ELF-1 (cell line): Measurements from ENCODE around the gene LGALS9.

Experiments used
- DNase-seq: peaks from one replicate; pipeline ENCODE4 v3.0.0-alpha.2; 2016; ENCODE audit warnings: low read depth, low spot score

Gene LGALS9

GRCh38 chr17:27630607-27631410 is at the start of gene LGALS9:
Gene LGALS9, plus strand, starts transcription at chr17:27631188. Its CDS starts 78 bp downstream, at chr17:27631266.
- DNase-seq = peak; percentile 28

GRCh38 chr17:27582696-27583095 is 48.3 kb upstream of the LGALS9 start:
- no peak for DNase-seq

GRCh38 chr17:27585153-27585681 is 45.8 kb upstream of the LGALS9 start:
- no peak for DNase-seq

GRCh38 chr17:27585792-27586191 is 45.2 kb upstream of the LGALS9 start:
- DNase-seq = no peak

GRCh38 chr17:27586203-27586721 is 44.7 kb upstream of the LGALS9 start:
- DNase-seq = no peak

GRCh38 chr17:27588354-27588753 is 42.6 kb upstream of the LGALS9 start:
- DNase-seq = no peak

- DNase-seq = no peak
These were observed 40.1 kb upstream of the LGALS9 start for GRCh38 chr17:27590864-27591263.

- DNase-seq = no peak
These were observed 39.0 kb upstream of the LGALS9 start for GRCh38 chr17:27591986-27592385.

GRCh38 chr17:27593232-27593856 is 37.6 kb upstream of the LGALS9 start:
- no peak for DNase-seq

- DNase-seq = no peak
These were observed 37.1 kb upstream of the LGALS9 start for GRCh38 chr17:27593857-27594255.

- DNase-seq = no peak
These were observed 35.8 kb upstream of the LGALS9 start for GRCh38 chr17:27595208-27595607.

- DNase-seq = no peak
These were observed 34.9 kb upstream of the LGALS9 start for GRCh38 chr17:27596096-27596495.

- no peak for DNase-seq
These were observed 34.3 kb upstream of the LGALS9 start for GRCh38 chr17:27596566-27597187.

- DNase-seq = no peak
These were observed 33.8 kb upstream of the LGALS9 start for GRCh38 chr17:27597188-27597580.

- DNase-seq = no peak
These were observed 33.1 kb upstream of the LGALS9 start for GRCh38 chr17:27597783-27598320.

GRCh38 chr17:27598337-27599050 is 32.5 kb upstream of the LGALS9 start:
- DNase-seq = no peak

- no peak for DNase-seq
These were observed 30.5 kb upstream of the LGALS9 start for GRCh38 chr17:27600471-27600870.

GRCh38 chr17:27601069-27601974 is 29.7 kb upstream of the LGALS9 start:
- DNase-seq = peak; percentile 77

- DNase-seq = no peak
These were observed 29.0 kb upstream of the LGALS9 start for GRCh38 chr17:27601975-27602302.

GRCh38 chr17:27602721-27603420 is 28.1 kb upstream of the LGALS9 start:
- peak; percentile 91 for DNase-seq
